Liver (tissue), 9 donors: ENCODE data around the gene CRTAP. TPM values are rescaled to one million over a fixed set of nuclear protein-coding genes. Genes with fewer than 3 reads are reported as not detected.
"Not testable (repeated sequence)": the region's sequence is repeated elsewhere in the genome, so short reads cannot be mapped to it uniquely, and the experiment has no call there.

Source experiments
- DNase-seq: peaks from one replicate; pipeline ENCODE4 v3.0.0-alpha.2; 2017; ENCODE audit warnings: low spot score
- H3K27ac ChIP-seq, 2 donors: one replicate each; pipeline ENCODE4 v1.7.0; 2013; ENCODE audit warnings: inconsistent platforms in 2 of 2, low read length in 2 of 2, control low read depth in 1 of 2, low read depth in 1 of 2, mild to moderate bottlenecking in 1 of 2
- H3K27me3 ChIP-seq, 4 donors: one replicate each; pipeline versions ENCODE4 v1.6.1 to v1.7.0; 2013; ENCODE audit warnings: low read length in 3 of 4, inconsistent platforms in 1 of 4, mild to moderate bottlenecking in 1 of 4, moderate library complexity in 1 of 4; ENCODE audit not compliant: control insufficient read depth in 4 of 4, insufficient read depth in 4 of 4
- H3K36me3 ChIP-seq, 4 donors: one replicate each; pipeline versions ENCODE4 v1.6.1 to v1.7.0; 2013; ENCODE audit warnings: low read length in 3 of 4, mild to moderate bottlenecking in 3 of 4, low read depth in 1 of 4, moderate library complexity in 1 of 4; ENCODE audit not compliant: control insufficient read depth in 4 of 4, insufficient read depth in 3 of 4
- H3K4me1 ChIP-seq, 4 donors: one replicate each; pipeline versions ENCODE4 v1.6.1 to v1.7.0; 2013; ENCODE audit warnings: low read length in 3 of 4, mild to moderate bottlenecking in 3 of 4, moderate library complexity in 1 of 4; ENCODE audit not compliant: control insufficient read depth in 4 of 4, insufficient read depth in 4 of 4
- H3K4me3 ChIP-seq, 3 donors: one replicate each; pipeline versions ENCODE4 v1.6.1 to v1.7.0; 2013; ENCODE audit warnings: low read length in 3 of 3, control low read depth in 1 of 3, low read depth in 1 of 3, mild to moderate bottlenecking in 1 of 3
- H3K9ac ChIP-seq, 2 donors: one replicate each; pipeline ENCODE4 v1.7.0; 2013; ENCODE audit warnings: low read length in 2 of 2, mild to moderate bottlenecking in 2 of 2, moderate library complexity in 2 of 2, control low read depth in 1 of 2, low read depth in 1 of 2
- H3K9me3 ChIP-seq, 4 donors: one replicate each; pipeline versions ENCODE4 v1.6.1 to v1.7.0; 2013; ENCODE audit warnings: low read length in 3 of 4; ENCODE audit not compliant: control insufficient read depth in 4 of 4
- ATF3 ChIP-seq: IDR thresholded peaks from 2 replicates; pipeline ENCODE4 v1.6.1; 2016; ENCODE audit warnings: antibody characterized with exemption
- EGR1 ChIP-seq, 2 donors: IDR thresholded peaks; 2 replicates each; pipeline ENCODE4 v1.6.1; 2016 to 2018; ENCODE audit warnings: antibody characterized with exemption in 2 of 2, low read depth in 2 of 2
- FOXA1 ChIP-seq: IDR thresholded peaks from 2 replicates; pipeline ENCODE4 v1.6.1; 2016; ENCODE audit warnings: antibody characterized with exemption
- FOXA2 ChIP-seq: IDR thresholded peaks from 2 replicates; pipeline ENCODE4 v1.6.1; 2016; ENCODE audit warnings: antibody characterized with exemption
- GABPA ChIP-seq, 2 donors: IDR thresholded peaks in 1 of 2; conservative IDR thresholded peaks in 1 of 2; 2 replicates each; pipeline ENCODE4 v1.6.1; 2016; ENCODE audit warnings: antibody characterized with exemption in 2 of 2, mild to moderate bottlenecking in 1 of 2, moderate library complexity in 1 of 2
- HNF4A ChIP-seq, 2 donors: conservative IDR thresholded peaks; 2 replicates each; pipeline ENCODE4 v1.6.1; 2016; ENCODE audit warnings: antibody characterized with exemption in 2 of 2, mild to moderate bottlenecking in 2 of 2
- JUND ChIP-seq, 2 donors: IDR thresholded peaks; 2 replicates each; pipeline ENCODE4 v1.6.1; 2016; ENCODE audit warnings: antibody characterized with exemption in 2 of 2
- MAX ChIP-seq: IDR thresholded peaks from 2 replicates; pipeline ENCODE4 v1.6.1; 2016; ENCODE audit warnings: antibody characterized with exemption
- NR2F2 ChIP-seq: IDR thresholded peaks from 2 replicates; pipeline ENCODE4 v1.6.1; 2016; ENCODE audit warnings: antibody characterized with exemption
- RAD21 ChIP-seq, 2 donors: IDR thresholded peaks; 2 replicates each; pipeline ENCODE4 v1.6.1; 2016; ENCODE audit warnings: antibody characterized with exemption in 2 of 2, mild to moderate bottlenecking in 2 of 2
- REST ChIP-seq: IDR thresholded peaks from 2 replicates; pipeline ENCODE4 v1.6.1; 2016; ENCODE audit warnings: antibody characterized with exemption, mild to moderate bottlenecking
- RXRA ChIP-seq, 2 donors: IDR thresholded peaks; 2 replicates each; pipeline ENCODE4 v1.6.1; 2017 to 2018; ENCODE audit warnings: antibody characterized with exemption in 2 of 2, mild to moderate bottlenecking in 1 of 2
- SP1 ChIP-seq: IDR thresholded peaks from 2 replicates; pipeline ENCODE4 v1.6.1; 2018; ENCODE audit warnings: antibody characterized with exemption, mild to moderate bottlenecking
- TAF1 ChIP-seq: conservative IDR thresholded peaks from 2 replicates; pipeline ENCODE4 v1.6.1; 2016; ENCODE audit warnings: antibody characterized with exemption, mild to moderate bottlenecking
- YY1 ChIP-seq: IDR thresholded peaks from 2 replicates; pipeline ENCODE4 v1.6.1; 2016; ENCODE audit warnings: antibody characterized with exemption, mild to moderate bottlenecking
- WGBS: extraction: QIAGEN DNeasy Blood & Tissue Kit; methylation state at CpG from one replicate; pipeline ENCODE4 v1.1.7; 2013; 5-methylcytosine and 5-hydroxymethylcytosine counted together
- polyA plus RNA-seq, 2 donors: library from polyadenylated mRNA; stranded (reverse) in 1 of 2; unstranded in 1 of 2; fragments of 200-250 nt in 1 of 2; fragments of >200 nt in 1 of 2; fragmentation: Nextera tagmentation in 1 of 2; extraction: Ambion mirVana in 1 of 2; gene quantifications; one replicate each; pipeline versions ENCODE4 v1.2.1 to v1.2.3, GENCODE V29; 2013 to 2015
- total RNA-seq, 2 donors: library from RNA; depleted of rRNA; stranded (reverse); fragments of >200 nt; gene quantifications; one replicate each; pipeline ENCODE4 v1.2.3, GENCODE V29; 2014
- TF ChIP-seq, protein P1 (sequence below): IDR thresholded peaks from 2 replicates; pipeline ENCODE4 v1.6.1; 2016; ENCODE audit warnings: antibody characterized with exemption
- TF ChIP-seq, protein P2 (sequence below): fragments of 150-350 bp; IDR thresholded peaks from 2 replicates; pipeline ENCODE4 v1.5.1; 2017; ENCODE audit warnings: improper control_type of control experiment, low read depth, low read length; ENCODE audit not compliant: missing input control
- donor health status: healthy.
- donor health status: healthy.
- donor health status: healthy.
- donor health status: healthy.
- donor health status: healthy.

Gene CRTAP
- total and polyA plus RNA-seq, 4 donors = 26.5 to 47.6 (median 38.5) TPM

GRCh38 chr3:33069862-33070261 is 44.0 kb upstream of the CRTAP start:
- not testable (repeated sequence) for H3K4me1 ChIP-seq, H3K4me3 ChIP-seq, H3K27ac ChIP-seq, H3K9me3 ChIP-seq, H3K9ac ChIP-seq, H3K27me3 ChIP-seq, DNase-seq
- 74% methylated on average over 3 of the region's 3 CpGs for WGBS
- H3K36me3 ChIP-seq = peaks cover 1 to 22% (median 9%) of the 10 kb centered on the region in 4 donors

- peaks cover 1 to 16% (median 5%) of the 10 kb centered on the region in 4 donors for H3K36me3 ChIP-seq
- H3K4me3 ChIP-seq = no peak overlapping the region
- TF ChIP-seq RAD21 (IDR thresholded peaks at IDR 0.05) (no peak), FOXA1 (no peak), SP1 (no peak), ATF3 (no peak), TAF1 (no peak), HNF4A (conservative IDR thresholded peaks at IDR 0.05) (no peak)
- H3K27ac ChIP-seq = no peak overlapping the region
- H3K9me3 ChIP-seq = no peaks in the 10 kb centered on the region
- no peaks in the 10 kb centered on the region for H3K27me3 ChIP-seq
- DNase-seq = no peak
- no peak overlapping the region for H3K9ac ChIP-seq
- peaks cover 0 to 3% (median 1%) of the 10 kb centered on the region in 4 donors for H3K4me1 ChIP-seq
- WGBS = 96% methylated on average over 4 of the region's 4 CpGs
These were observed 42.6 kb upstream of the CRTAP start for GRCh38 chr3:33071181-33071580.

DNA sequence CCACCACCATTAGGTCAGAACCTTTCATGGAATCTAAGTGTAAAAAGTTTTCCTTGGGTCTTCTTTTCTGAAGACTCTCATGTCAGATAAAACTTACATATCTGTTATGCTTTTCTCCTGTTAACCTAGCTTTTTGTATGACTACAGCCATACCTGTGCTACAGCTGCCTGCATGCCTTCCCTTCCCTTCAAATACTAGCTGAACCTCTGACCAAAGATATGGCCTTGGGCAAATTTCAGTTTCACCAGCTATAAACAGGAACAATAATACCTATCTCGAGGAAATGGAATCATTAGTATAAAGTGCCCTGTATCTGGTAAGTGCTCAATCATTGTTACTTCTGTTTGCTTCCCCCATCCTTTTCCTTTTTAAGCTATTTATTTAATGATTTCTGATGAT is 41.9 kb upstream of the CRTAP start:
- no peak for DNase-seq
- 84% methylated on average over 1 of the region's 1 CpG for WGBS
- TF ChIP-seq YY1 (no peak), RXRA (IDR thresholded peaks at IDR 0.05) (no peak), TAF1 (no peak), SP1 (no peak), NR2F2 (no peak), REST (no peak), EGR1 (IDR thresholded peaks at IDR 0.05; ENCODE audit: low read depth in 2 of 2) (no peak), GABPA (IDR thresholded peaks at IDR 0.05 in 1 of 2, conservative IDR thresholded peaks at IDR 0.05 in 1 of 2) (no peak), MAX (no peak), FOXA2 (no peak), RAD21 (IDR thresholded peaks at IDR 0.05) (no peak), FOXA1 (no peak), HNF4A (conservative IDR thresholded peaks at IDR 0.05) (no peak), JUND (IDR thresholded peaks at IDR 0.05) (no peak), ATF3 (no peak)
- TF ChIP-seq, protein P1, sequence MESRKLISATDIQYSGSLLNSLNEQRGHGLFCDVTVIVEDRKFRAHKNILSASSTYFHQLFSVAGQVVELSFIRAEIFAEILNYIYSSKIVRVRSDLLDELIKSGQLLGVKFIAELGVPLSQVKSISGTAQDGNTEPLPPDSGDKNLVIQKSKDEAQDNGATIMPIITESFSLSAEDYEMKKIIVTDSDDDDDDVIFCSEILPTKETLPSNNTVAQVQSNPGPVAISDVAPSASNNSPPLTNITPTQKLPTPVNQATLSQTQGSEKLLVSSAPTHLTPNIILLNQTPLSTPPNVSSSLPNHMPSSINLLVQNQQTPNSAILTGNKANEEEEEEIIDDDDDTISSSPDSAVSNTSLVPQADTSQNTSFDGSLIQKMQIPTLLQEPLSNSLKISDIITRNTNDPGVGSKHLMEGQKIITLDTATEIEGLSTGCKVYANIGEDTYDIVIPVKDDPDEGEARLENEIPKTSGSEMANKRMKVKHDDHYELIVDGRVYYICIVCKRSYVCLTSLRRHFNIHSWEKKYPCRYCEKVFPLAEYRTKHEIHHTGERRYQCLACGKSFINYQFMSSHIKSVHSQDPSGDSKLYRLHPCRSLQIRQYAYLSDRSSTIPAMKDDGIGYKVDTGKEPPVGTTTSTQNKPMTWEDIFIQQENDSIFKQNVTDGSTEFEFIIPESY = no peak
- TF ChIP-seq, protein P2, sequence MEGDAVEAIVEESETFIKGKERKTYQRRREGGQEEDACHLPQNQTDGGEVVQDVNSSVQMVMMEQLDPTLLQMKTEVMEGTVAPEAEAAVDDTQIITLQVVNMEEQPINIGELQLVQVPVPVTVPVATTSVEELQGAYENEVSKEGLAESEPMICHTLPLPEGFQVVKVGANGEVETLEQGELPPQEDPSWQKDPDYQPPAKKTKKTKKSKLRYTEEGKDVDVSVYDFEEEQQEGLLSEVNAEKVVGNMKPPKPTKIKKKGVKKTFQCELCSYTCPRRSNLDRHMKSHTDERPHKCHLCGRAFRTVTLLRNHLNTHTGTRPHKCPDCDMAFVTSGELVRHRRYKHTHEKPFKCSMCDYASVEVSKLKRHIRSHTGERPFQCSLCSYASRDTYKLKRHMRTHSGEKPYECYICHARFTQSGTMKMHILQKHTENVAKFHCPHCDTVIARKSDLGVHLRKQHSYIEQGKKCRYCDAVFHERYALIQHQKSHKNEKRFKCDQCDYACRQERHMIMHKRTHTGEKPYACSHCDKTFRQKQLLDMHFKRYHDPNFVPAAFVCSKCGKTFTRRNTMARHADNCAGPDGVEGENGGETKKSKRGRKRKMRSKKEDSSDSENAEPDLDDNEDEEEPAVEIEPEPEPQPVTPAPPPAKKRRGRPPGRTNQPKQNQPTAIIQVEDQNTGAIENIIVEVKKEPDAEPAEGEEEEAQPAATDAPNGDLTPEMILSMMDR = no peak
- Histone ChIP-seq H3K9me3 (no peaks in the 10 kb centered on the region), H3K27ac (no peak overlapping the region), H3K4me3 (no peak overlapping the region), H3K4me1 (peaks cover 0 to 3% (median 1%) of the 10 kb centered on the region in 4 donors), H3K27me3 (no peaks in the 10 kb centered on the region), H3K36me3 (peaks cover 0 to 16% (median 4%) of the 10 kb centered on the region in 4 donors), H3K9ac (no peak overlapping the region)
